CD4-positive, alpha-beta T cell (primary cell): ENCODE measurements around the gene DHRS1. TPM values are rescaled to one million over a fixed set of nuclear protein-coding genes. Genes with fewer than 3 reads are reported as not detected.

Experiments used
- ATAC-seq: fragments of 200-7000 bp; cut with Tn5 transposase; one replicate; pipeline ENCODE4 v1.10.0; 2022; ENCODE audit warnings: mild to moderate bottlenecking; ENCODE audit not compliant: poor library complexity
- CTCF ChIA-PET: fragments of 350-600 bp; sonication (Branson Sonifier 250); formaldehyde crosslinking; loops from one replicate; lab custom pipeline; 2021; ENCODE audit warnings: antibody characterized with exemption, inconsistent platforms; lab: Charles Lee
- POLR2A ChIA-PET: fragments of 350-600 bp; sonication (Branson Sonifier 250); formaldehyde crosslinking; loops from one replicate; lab custom pipeline; 2021; ENCODE audit warnings: antibody characterized with exemption, inconsistent platforms; lab: Charles Lee
- DNase-seq, 14 experiments: peaks; one replicate each; pipeline ENCODE4 v3.0.0-alpha.2; 2013 to 2020; ENCODE audit warnings: mixed read lengths in 2 of 14
- H3K27ac ChIP-seq, 2 donors: one replicate each; pipeline versions ENCODE4 v1.5.1 to v1.7.0; 2013; ENCODE audit warnings: low read length in 2 of 2, low read depth in 1 of 2, mild to moderate bottlenecking in 1 of 2
- H3K27me3 ChIP-seq, 2 experiments: 1 replicate in 1 of 2; 2 replicates in 1 of 2; pipeline versions ENCODE4 v1.6.1 to v1.7.0; 2013; ENCODE audit warnings: low read length in 2 of 2, control low read depth in 1 of 2, mild to moderate bottlenecking in 1 of 2, moderate library complexity in 1 of 2; ENCODE audit not compliant: insufficient read depth in 2 of 2, control insufficient read depth in 1 of 2
- H3K36me3 ChIP-seq: one replicate; pipeline ENCODE4 v1.6.1; 2013; ENCODE audit warnings: low read length, control low read depth; ENCODE audit not compliant: insufficient read depth
- H3K4me1 ChIP-seq: one replicate; pipeline ENCODE4 v1.6.1; 2013; ENCODE audit warnings: low read length, control low read depth; ENCODE audit not compliant: insufficient read depth
- H3K4me3 ChIP-seq: one replicate; pipeline ENCODE4 v1.5.1; 2013; ENCODE audit warnings: mild to moderate bottlenecking, low read length, moderate library complexity
- H3K9me3 ChIP-seq, 2 experiments: 1 replicate in 1 of 2; 2 replicates in 1 of 2; pipeline versions ENCODE4 v1.6.1 to v1.7.0; 2013; ENCODE audit warnings: low read length in 2 of 2, mild to moderate bottlenecking in 2 of 2, control low read depth in 1 of 2, moderate library complexity in 1 of 2; ENCODE audit not compliant: control insufficient read depth in 1 of 2, insufficient read depth in 1 of 2
- H3K27ac Mint-ChIP-seq: one replicate; pipeline ENCODE4 v1.8.0; 2020; ENCODE audit warnings: mixed read lengths
- H3K27me3 Mint-ChIP-seq: one replicate; pipeline ENCODE4 v1.8.0; 2021; ENCODE audit warnings: mixed read lengths
- H3K36me3 Mint-ChIP-seq: one replicate; pipeline ENCODE4 v1.8.0; 2021; ENCODE audit warnings: low read depth, mixed read lengths
- H3K4me1 Mint-ChIP-seq: one replicate; pipeline ENCODE4 v1.8.0; 2021; ENCODE audit warnings: low read depth, mixed read lengths
- H3K4me3 Mint-ChIP-seq: one replicate; pipeline ENCODE4 v1.8.0; 2020; ENCODE audit warnings: mild to moderate bottlenecking, mixed read lengths
- H3K9me3 Mint-ChIP-seq: one replicate; pipeline ENCODE4 v1.8.0; 2020; ENCODE audit warnings: mixed read lengths
- CTCF ChIP-seq: fragments of 200-600 bp; IDR thresholded peaks from one replicate; pipeline ENCODE4 v1.8.0; 2022; ENCODE audit warnings: antibody characterized with exemption, mild to moderate bottlenecking
- intact Hi-C, 2 experiments: fragments of 100-400 bp; cut with DNase I in 1 of 2; cut with micrococcal nuclease in 1 of 2; formaldehyde crosslinking; loops; one replicate each; pipeline versions ENCODE4 v1.15.1 to v1.9.0; 2023 to 2025; cut with DNase I, micrococcal nuclease
- total RNA-seq, 174 experiments: library from RNA in 2 of 174; stranded (reverse) in 2 of 174; gene quantifications; one replicate each; pipeline ENCODE4 v1.2.3 and lab custom pipeline; 2021 to 2026

The DHRS1 gene
- total RNA-seq, 2 experiments from 2014 or later: 21.5 to 23.5 TPM

- Mint-ChIP-seq H3K27ac (no peak overlapping the region), H3K9me3 (no peaks in the 10 kb centered on the region)
- H3K4me1 ChIP-seq: peaks cover 33% of the 10 kb centered on the region
Measured at GRCh38 chr14:24325963-24326362, 26.4 kb upstream of the DHRS1 start.

GRCh38 chr14:24325041-24325530 is 25.5 kb upstream of the DHRS1 start:
- Mint-ChIP-seq H3K4me1 (peaks cover 17% of the 10 kb centered on the region), H3K36me3 (no peaks in the 10 kb centered on the region), H3K4me3 (no peak overlapping the region), H3K27ac (no peak overlapping the region), H3K9me3 (no peaks in the 10 kb centered on the region), H3K27me3 (peaks cover 12% of the 10 kb centered on the region)
- CTCF ChIA-PET: no interaction called here
- Histone ChIP-seq H3K4me1 (peaks cover 29% of the 10 kb centered on the region), H3K27ac (no peak overlapping the region), H3K4me3 (no peak overlapping the region), H3K27me3 (no peaks in the 10 kb centered on the region), H3K36me3 (no peaks in the 10 kb centered on the region), H3K9me3 (peaks cover 0 to 4% of the 10 kb centered on the region in 2 experiments)
- intact Hi-C loops: no loop called here
- TF ChIP-seq CTCF: no peak
- no peak for DNase-seq
- ATAC-seq: no peak
- POLR2A ChIA-PET: no interaction called here

More at GRCh38 chr14:24325963-24326362, 26.4 kb upstream of the DHRS1 start:
- DNase-seq (no peak), ATAC-seq (no peak)
- H3K36me3 ChIP-seq: no peaks in the 10 kb centered on the region
- no peak overlapping the region for H3K4me3 ChIP-seq
- TF ChIP-seq CTCF: no peak
- peaks cover 22% of the 10 kb centered on the region for H3K4me1 Mint-ChIP-seq
- no peaks in the 10 kb centered on the region for H3K27me3 ChIP-seq
- no peaks in the 10 kb centered on the region for H3K36me3 Mint-ChIP-seq
- H3K9me3 ChIP-seq: peaks cover 0 to 4% of the 10 kb centered on the region in 2 experiments
- intact Hi-C loops: no loop called here
- no peak overlapping the region for H3K27ac ChIP-seq
- peaks cover 14% of the 10 kb centered on the region for H3K27me3 Mint-ChIP-seq
- ChIA-PET POLR2A (no interaction called here), CTCF (no interaction called here)
- H3K4me3 Mint-ChIP-seq: no peak overlapping the region

GRCh38 chr14:24324024-24324423 is 24.4 kb upstream of the DHRS1 start:
- ChIA-PET CTCF (no interaction called here), POLR2A (no interaction called here)
- intact Hi-C loops: no loop called here
- Histone ChIP-seq H3K4me3 (no peak overlapping the region), H3K4me1 (peaks cover 19% of the 10 kb centered on the region), H3K27ac (no peak overlapping the region), H3K27me3 (no peaks in the 10 kb centered on the region), H3K9me3 (peaks cover 0 to 4% of the 10 kb centered on the region in 2 experiments), H3K36me3 (no peaks in the 10 kb centered on the region)
- no peak for ATAC-seq
- Mint-ChIP-seq H3K4me1 (peaks cover 6% of the 10 kb centered on the region), H3K9me3 (no peaks in the 10 kb centered on the region), H3K27me3 (peaks cover 10% of the 10 kb centered on the region), H3K36me3 (no peaks in the 10 kb centered on the region), H3K4me3 (no peak overlapping the region), H3K27ac (no peak overlapping the region)
- DNase-seq: no peak
- TF ChIP-seq CTCF: no peak
